HG03108 (cell line): ENCODE measurements around the gene CLEC1B.
A peak's percentile ranks its signal among the peaks of the same experiment; 100 is the strongest.
"Not testable (repeated sequence)": the region's sequence is repeated elsewhere in the genome, so short reads cannot be mapped to it uniquely, and the experiment has no call there.

ENCODE experiments used
- ATAC-seq: cut with Tn5 transposase; IDR thresholded peaks from one replicate; pipeline ENCODE4 v1.9.1; 2021; ENCODE audit warnings: moderate library complexity; ENCODE audit not compliant: unreplicated experiment

CLEC1B gene

DNA sequence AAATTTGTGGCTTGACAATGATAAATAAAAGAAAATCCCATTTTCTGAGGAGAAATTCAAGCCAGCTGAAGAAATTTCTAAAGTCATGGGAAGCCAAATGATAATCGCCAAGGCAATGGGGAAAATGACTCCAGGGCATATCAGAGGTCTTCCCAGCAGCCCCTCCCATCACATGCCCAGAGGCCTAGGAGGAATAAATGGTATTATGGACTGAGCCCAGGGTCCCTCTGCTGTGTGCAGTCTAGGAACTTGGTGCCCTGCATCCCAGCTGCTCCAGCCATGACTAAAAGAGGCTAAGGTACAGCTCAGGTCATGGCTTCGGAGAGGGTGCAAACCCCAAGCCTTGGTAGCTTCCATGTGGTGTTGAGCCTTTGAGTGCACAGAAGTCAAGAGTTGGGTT, 23.3 kb downstream of the CLEC1B start:
- no peak for ATAC-seq

- ATAC-seq, result not testable (repeated sequence)
Observed at GRCh38 chr12:9974731-9975130, 24.2 kb downstream of the CLEC1B start.

GRCh38 chr12:9973949-9974348, 25.0 kb downstream of the CLEC1B start:
- no peak for ATAC-seq

DNA sequence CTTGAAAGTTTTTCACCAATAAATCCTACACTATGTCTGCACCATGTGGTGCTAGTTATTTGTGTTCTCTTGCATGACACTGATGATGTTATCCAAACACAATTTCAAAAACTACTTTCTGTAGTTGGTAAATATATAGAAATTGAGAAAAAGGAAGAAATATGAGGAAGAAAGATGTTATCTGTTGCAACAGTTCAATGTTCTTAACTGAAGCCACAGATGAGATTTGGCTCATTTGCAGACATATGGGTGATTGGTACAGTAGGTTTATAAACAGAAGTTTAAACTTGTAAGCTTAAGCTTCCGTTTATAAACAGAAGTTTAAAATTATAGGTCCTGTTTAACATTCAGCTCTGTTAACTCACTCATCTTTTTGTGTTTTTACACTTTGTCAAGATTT, 27.7 kb downstream of the CLEC1B start, which contains the start of gene CLEC12A:
Gene CLEC12A (plus strand): TSS at position 229 of the 400 bp plus-strand sequence. CDS start 188 bp downstream, outside the sequence.
- no peak for ATAC-seq

DNA sequence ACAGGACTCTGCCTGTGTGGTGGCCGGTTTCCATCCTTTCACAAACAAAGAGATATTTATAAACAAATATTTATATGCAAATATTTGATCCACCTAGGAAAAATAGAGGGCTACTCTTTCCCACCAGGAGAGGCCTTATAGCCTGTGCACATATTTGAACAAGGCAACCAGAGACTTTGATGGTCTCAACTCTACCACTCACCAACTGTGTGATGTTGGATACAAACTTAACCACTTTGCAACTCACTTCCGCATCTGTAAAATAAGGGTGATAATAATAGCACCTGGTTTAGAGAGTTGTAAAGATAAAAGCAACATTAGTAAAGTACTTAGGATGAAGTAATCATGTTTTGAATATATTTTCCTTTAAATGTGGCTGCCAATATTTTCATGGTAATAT, 29.2 kb downstream of the CLEC1B start:
- ATAC-seq, result no peak

- ATAC-seq, result no peak
Observed at GRCh38 chr12:9961901-9962300, 37.0 kb downstream of the CLEC1B start.

- ATAC-seq, result peak; percentile 77
Observed at GRCh38 chr12:9961106-9961505, 37.8 kb downstream of the CLEC1B start.

DNA sequence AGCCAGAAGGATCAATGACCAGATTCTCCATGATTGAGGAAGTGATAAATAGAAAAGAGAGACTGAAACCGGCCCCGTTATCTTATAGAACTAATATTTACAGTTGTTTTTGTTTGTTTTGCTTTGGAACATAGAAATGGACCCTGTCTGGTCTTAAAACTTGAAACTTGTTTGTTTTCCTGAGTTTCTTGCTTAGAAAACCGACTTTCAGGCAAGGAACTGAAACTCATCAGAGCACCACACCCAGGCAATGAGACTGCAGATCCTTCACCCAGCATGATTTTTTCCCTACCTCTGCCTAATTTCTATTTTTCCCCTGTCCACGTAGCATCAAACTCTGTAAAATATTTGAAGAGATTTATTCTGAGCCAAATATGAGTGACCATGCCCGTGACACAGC, 38.3 kb downstream of the CLEC1B start:
- ATAC-seq, result no peak

GRCh38 chr12:9957834-9958233, 41.1 kb downstream of the CLEC1B start:
- no peak for ATAC-seq

- not testable (repeated sequence) for ATAC-seq
Observed at GRCh38 chr12:9952954-9953729, 45.8 kb downstream of the CLEC1B start.

- ATAC-seq, result peak; percentile 40
Observed at GRCh38 chr12:9951026-9951675, 47.8 kb downstream of the CLEC1B start.

DNA sequence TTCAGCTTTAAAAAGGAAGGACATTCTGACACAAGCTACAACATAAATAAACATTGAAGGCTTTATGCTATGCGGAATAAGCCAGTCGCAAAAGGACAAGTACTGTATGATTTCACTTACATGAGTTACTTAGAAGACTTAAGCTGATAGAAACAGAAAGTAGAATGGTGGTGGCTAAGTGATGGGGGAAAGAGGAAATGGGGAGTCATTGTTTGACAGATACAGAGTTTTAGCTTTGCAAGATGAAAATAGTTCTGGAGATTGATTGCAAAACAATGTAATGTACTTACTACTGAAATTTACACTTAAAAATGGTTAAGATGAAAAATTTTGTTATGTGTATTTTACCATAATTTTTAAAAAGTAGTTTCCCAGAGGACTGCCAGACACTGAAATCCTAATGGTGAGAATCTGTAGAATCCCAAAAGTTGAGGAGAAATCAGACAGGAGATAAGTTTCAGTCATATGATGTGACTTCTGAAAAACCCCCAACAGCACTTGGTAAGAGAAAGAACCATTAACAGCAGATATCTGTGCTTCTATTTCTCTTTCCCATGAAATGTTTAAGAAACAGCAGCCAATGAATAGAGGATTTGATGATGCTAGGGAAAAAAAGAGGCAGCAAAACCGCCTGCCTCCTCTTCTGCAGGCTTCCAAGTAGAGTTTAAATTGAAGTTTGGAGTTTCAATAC, 50.2 kb downstream of the CLEC1B start:
- ATAC-seq, result peak; percentile 93

- ATAC-seq, result no peak
Observed at GRCh38 chr12:9947674-9948073, 51.2 kb downstream of the CLEC1B start.

DNA sequence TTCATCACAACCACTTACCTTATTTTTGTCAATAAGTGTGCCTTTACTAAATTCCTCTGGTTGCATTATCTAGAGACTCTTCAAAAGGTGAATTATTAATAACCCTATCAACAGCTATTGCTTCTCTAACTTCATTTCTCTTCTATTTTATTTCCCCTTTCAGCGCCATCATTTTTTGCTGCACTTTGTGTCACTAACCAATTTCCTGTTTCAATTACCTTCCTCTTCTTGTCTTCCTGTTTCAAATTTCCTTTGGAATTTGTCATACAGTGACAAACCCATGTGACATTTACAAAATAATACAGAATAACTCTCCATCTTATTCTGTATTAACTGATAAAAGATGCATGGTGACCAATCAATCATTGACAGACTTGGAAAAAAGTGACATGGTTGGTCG, 54.5 kb downstream of the CLEC1B start:
- no peak for ATAC-seq

- peak; percentile 83 for ATAC-seq
Observed at GRCh38 chr12:9943240-9943639, 55.7 kb downstream of the CLEC1B start.
